HCEC 1CT (cell line): Measurements from ENCODE around the gene LIG3.
"Not testable (repeated sequence)": the region's sequence is repeated elsewhere in the genome, so short reads cannot be mapped to it uniquely, and the experiment has no call there.

Source experiments
- DNase-seq: peaks from one replicate; pipeline ENCODE4 v3.0.0-alpha.2; 2017

Gene LIG3

GRCh38 chr17:35000965-35001364, 20.7 kb downstream of the LIG3 start:
- DNase-seq: not testable (repeated sequence)

DNA sequence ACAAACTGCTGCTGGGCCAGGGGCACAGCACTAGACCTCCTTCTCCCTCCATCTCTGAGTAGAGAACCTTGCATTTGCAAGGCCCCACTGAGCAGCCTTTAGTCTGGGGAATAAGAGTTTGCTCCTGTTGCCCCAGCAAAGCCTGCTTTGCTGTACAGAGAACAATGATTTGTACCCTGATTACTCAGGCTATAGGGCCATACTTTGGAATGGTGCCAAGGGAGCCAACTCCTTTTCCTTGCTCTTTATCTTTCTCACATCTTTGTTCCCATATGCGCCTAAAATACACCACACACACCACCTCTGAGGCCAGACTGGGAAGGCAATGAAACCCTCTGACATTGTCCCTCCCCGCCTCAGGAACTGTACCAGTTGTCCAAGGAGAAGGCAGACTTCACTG, 21.2 kb downstream of the LIG3 start:
- DNase-seq: no peak

DNA sequence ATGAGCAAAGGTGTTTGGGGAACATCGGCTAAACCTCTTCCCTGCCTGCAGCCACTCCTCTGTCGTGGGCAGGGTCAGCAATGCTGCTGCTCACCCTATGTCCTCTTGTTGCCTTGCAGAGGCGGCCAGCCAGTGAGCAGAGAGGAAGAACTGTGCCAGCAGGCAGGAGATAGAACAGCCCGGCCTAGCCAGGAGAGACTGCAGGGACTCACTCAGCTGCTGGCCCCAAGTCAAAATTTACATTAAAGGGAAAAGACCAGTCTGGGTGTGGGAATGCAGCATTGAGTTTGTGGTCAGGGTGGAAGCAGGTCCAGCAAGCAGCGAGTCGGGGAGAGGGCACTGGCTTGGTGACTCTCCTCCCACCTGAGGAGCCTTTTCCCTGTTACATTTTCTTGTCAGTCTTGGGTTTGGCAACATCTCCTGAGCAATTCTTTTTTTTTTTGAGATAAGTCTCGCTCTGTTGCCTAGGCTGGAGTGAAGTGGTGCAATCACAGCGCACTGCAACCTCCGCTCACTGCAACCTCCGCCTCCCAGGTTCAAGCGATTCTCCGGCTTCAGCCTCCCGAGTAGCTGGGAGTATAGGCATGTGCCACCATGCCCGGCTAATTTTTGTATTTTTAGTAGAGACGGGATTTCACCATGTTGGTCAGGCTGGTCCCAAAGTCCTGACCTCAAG, 22.7 kb downstream of the LIG3 start:
- no peak for DNase-seq

GRCh38 chr17:35003778-35004177, 23.5 kb downstream of the LIG3 start:
- DNase-seq: no peak

DNA sequence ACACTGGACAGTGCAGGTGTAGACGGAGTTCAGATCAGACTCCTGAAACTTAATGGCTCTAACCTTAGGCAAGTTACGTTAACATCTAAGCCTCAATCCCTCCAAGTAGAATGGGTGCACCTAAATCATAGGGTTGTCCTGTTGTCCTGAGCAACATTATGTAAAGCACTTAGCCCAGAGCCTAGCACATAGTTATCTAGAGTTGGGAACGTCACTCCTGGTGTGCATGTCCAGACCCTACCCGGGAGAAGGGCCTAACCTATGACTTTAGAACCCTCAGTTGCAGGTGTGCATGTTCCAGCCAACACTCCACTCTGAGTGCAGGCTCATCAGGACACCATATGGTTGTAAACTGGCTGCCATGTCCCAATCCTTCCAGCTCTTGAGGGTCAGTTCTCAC, 26.0 kb downstream of the LIG3 start:
- no peak for DNase-seq

DNA sequence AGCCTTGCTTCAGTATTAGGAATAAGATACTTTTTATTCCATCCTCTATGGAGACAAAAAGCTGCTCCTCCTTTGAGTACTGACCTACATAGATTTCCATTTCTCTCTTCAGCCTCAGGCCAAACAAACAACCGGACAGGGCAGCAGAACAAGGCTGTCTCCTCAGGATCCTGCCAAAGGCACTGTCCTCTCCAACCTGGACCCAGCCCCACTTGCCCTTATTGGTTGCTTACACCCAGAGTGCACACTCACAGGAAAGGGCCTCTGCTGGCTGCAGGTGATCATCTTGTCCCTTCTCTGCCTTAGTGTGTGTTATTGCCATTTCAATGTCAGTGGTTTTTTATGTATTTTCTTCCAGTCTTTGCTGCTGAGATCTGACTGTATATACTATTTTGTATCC, 26.6 kb downstream of the LIG3 start:
- no peak for DNase-seq

GRCh38 chr17:35010093-35010492, 29.8 kb downstream of the LIG3 start:
- DNase-seq: no peak

- no peak for DNase-seq
Observed at GRCh38 chr17:35011671-35012216, 31.4 kb downstream of the LIG3 start.

GRCh38 chr17:35016369-35016768, 36.1 kb downstream of the LIG3 start:
- DNase-seq: no peak

DNA sequence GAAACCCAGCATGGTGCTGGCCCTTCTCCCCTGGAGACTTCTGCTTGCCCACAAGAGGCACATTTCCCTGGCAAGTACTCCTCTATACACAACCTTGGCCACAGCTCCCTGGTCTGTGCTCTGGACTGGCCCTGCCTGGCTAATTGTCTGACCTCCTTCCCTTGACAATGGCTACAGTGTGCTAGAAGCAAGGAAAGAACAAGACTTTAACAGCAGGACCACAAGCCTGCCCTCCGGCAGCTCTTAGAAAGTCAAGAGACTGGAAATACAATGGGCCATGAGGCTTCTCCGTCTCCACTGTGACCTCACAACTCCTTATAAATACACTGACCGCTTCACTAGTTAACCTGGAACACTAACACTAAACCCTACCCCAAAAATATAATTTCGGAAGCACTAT, 36.7 kb downstream of the LIG3 start:
- DNase-seq: no peak

DNA sequence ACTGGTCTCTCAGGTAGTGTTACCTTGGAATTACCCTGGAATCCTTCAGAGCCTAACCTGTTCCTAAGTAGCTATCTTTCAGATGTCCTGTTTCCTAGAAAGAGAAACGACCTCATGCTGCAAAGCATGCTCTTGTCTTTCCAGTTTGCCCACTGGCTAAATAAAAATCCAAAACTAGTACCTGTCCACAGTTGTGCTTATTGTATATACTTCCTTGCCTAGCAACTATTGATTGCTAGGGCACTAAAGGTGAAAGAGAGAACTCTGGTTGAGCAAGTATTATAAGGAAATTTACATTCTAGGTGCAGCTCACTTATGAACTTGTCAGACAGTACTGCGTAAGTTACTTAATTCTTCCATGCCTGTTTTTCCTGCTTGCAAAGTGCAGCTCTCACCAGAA, 38.5 kb downstream of the LIG3 start:
- DNase-seq: no peak

DNA sequence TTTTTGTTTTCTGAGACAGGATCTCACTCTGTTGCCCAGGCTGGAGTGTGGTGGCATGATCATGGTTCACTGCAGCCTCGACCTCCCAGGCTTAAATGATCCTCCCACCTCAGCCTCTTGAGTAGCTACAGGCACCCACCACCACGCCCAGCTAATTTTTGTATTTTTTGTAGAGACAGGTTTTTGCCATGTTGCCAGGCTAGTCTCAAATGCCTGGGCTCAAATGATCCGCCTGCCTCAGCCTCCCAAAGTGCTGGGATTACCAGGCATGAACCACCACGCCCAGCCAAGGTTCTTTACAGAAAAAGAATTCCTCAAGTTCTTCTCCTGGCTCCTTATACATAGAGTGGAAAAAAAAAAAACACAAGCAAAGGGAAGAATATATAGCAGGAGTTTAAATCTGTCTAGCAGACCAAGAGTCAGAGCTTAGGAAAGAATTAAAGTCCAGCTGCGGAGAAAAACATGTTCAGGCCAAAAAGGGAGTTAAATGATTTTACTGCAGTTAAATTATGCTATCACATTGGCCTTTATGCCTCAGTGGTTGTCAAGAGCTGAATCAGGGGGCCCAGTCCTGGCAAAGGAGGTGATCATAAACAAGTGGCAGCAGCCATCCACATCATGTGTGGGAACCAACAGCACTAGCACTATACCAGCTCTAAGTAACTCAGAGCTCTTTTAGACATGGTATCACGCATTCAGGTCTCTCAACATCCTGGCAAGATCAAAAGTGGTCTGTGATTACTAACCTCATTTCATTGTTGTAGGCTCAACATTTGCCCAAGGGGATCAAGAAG, 39.3 kb downstream of the LIG3 start:
- DNase-seq: no peak

DNA sequence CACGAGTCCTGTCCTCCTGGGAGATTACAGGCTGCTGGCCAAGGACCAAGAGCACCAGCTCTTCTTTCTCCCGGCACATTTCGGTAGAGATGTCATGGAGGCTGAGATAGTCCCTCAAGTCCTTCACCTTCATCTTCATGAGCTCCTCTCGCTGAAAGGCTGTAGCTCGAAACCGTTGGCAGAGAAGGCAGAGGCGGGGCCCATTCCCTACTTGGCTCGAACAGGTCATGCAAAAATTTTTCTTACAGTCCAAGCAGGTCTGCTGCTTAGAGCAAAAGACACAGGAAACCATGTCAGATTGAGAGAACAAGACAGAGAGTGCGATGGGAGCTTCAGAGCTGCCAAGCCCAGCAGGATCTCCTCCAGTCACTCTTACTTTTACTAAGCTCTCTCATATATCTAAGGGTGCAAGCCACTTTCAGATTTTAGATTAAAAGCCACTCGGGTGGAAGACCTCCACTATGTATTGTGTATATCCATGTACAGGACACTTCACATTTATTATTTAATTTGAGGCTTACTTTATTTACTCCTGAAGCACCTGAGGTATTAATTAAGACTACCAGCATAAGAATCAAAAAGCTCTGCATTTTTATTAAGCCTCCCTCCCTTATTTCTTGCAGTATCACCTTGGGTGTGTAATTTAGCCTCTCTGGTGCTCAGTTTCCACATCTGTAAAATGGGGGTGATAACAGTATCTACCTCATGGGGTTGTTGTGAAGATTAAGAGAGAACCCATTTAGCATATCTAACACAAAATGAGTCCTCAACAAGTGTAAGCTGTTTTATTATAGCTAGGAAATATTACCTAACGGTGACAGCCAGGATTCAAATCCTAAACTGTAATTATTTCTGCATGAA, 41.4 kb downstream of the LIG3 start:
- DNase-seq: no peak

- DNase-seq: peak; percentile 87
Observed at GRCh38 chr17:35022536-35023063, 42.3 kb downstream of the LIG3 start.

DNA sequence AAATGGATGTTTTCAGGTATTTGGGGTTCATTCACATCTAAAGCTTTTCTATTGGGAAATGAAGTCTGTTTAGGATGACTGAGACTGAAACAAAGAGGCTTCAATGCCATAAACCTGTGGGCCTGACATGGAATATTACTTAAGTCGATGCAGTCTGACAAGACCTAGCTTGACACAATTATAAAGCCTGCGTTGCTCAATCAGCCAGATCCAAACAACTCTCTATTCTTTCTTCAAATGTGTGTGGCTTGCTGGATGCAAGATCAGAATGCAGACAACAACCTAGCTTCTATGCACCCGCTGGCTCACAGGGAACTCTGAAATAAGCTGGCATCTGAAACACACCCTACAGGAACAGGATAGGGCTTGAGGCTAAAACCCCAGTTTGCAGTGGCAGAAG, 43.2 kb downstream of the LIG3 start:
- no peak for DNase-seq

DNA sequence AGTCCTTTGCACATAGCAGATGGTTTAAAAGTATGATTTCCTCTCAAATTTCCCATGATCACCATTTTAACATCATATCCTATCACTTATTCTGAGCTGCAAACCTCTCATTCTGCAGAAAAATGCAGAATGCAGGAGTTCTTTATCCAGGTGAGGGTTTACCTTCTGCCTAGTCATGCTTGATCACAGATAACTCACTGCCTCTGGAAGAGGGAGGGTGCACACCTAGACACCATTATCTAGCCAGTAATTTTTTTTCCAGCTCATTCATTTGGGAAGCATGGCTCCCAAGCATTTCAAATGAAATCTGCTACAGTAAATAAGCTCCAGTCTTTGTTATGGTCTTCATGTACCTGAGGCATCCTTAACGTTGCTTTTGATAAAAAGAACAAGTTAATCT, 45.2 kb downstream of the LIG3 start:
- no peak for DNase-seq

DNA sequence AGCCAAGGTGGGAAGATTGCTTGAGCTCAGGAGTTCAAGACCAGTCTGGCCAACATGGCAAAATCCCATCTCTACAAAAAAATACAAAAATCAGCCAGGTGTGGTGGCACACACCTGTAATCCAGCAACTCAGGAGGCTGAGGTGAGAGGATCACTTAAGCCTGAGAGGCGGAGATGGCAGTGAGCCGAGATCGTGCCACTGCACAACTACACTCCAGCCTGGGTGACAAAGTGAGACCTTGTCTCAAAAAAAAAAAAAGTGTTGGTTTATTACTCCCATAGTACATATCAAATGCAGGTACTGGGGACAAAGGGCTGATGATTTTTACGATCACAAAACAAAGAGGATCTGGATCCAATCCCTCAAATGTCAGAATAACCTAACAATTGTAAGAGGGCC, 47.8 kb downstream of the LIG3 start:
- DNase-seq: not testable (repeated sequence)

DNA sequence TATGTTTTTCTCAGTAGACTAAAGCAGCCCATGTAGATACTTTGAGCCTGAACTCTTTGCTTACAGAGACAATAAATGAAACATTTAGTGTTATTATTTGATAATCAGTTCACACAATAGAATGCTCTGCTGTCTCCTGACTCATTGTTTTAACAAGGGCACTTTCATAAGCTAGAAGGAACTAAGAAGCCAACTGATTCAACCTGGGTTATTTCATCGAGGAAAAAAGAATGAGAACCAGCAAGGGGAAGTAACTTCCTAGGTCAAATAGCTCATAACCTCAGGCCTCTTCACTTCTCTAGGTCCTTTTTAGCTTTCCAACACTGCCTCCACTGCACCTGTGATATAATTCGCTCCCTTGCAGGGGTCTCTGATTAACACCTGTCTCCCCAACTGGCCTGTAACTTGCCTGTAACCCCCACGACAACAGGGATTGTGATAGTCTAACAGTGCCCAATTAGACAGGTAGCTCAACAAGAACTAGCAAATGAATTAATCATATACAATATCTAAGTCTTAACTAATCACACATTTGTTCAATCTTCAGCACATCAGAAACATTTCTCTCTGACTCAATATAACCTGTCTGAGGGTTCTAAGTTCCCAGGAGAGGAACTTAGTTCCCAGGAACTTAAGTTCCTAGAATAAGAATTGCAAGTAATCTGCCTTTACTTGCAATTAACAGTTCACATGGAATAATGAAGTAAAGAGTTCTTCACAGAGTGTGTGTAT, 48.4 kb downstream of the LIG3 start:
- DNase-seq: no peak

GRCh38 chr17:35030780-35031179, 50.5 kb downstream of the LIG3 start:
- no peak for DNase-seq

- no peak for DNase-seq
Observed at GRCh38 chr17:35038453-35038852, 58.1 kb downstream of the LIG3 start.

- no peak for DNase-seq
Observed at GRCh38 chr17:35041390-35041789, 61.1 kb downstream of the LIG3 start.

GRCh38 chr17:35044181-35044580, 63.9 kb downstream of the LIG3 start:
- no peak for DNase-seq
